BE2C (cell line): ENCODE data around the gene ELAVL2.

Source experiments
- DNase-seq: peaks from one replicate; pipeline ENCODE4 v3.0.0-alpha.2; 2020
- H3K27me3 ChIP-seq: fragments of 250-450 bp; sonication (Bioruptor Pico); 2 replicates; pipeline ENCODE4 v1.5.1; 2020; ENCODE audit warnings: mild to moderate bottlenecking
- H3K36me3 ChIP-seq: fragments of 250-450 bp; sonication (Bioruptor Pico); 2 replicates; pipeline ENCODE4 v1.5.1; 2020; ENCODE audit warnings: mild to moderate bottlenecking
- H3K4me1 ChIP-seq: fragments of 250-450 bp; sonication (Bioruptor Pico); 2 replicates; pipeline ENCODE4 v1.5.1; 2020
- H3K4me3 ChIP-seq: 2 replicates; pipeline ENCODE4 v1.5.1; 2011; ENCODE audit warnings: low read depth, low read length
- H3K9me3 ChIP-seq: fragments of 250-450 bp; sonication (Bioruptor Pico); 2 replicates; pipeline ENCODE4 v1.5.1; 2020
- CTCF ChIP-seq: IDR thresholded peaks from 2 replicates; pipeline ENCODE4 v1.5.1; 2012; ENCODE audit warnings: mild to moderate bottlenecking, low read depth, low read length

The ELAVL2 gene

GRCh38 chr9:23707249-23707648 is 118.8 kb downstream of the ELAVL2 start:
- no peak overlapping the region for H3K4me3 ChIP-seq
- no peak for TF ChIP-seq CTCF
- H3K4me1 ChIP-seq, result no peaks in the 10 kb centered on the region
- no peaks in the 10 kb centered on the region for H3K36me3 ChIP-seq
- DNase-seq, result no peak
- no peaks in the 10 kb centered on the region for H3K27me3 ChIP-seq
- no peaks in the 10 kb centered on the region for H3K9me3 ChIP-seq

DNA sequence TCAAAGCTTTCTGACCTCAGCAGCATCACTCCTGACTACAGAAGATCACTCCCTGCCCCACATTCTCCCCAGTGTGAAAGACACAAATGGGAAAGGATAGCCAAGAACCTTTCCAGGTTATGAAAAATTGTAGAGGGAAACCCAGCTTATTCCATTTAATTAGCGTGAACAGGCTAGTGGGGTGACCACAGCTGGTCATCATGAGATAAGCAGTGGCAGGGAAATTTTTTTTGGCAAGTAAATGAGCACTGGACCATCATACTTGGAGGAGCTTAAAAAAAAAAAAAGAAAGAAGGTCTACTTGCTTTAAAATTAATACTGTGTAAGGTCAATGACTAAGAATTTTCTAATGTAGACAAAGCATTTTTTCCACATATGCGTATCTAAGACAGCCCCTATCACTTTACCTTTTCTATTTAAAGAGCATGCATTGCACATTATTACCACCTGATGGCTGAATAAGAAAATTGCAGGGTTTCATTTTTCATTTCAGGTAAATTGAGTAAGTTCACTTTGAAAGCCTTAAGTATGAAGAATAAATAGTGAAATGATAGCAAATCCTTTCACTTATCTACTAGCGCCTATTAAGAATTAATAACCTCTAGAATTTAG is 123.6 kb downstream of the ELAVL2 start:
- H3K9me3 ChIP-seq, result no peaks in the 10 kb centered on the region
- no peak for DNase-seq
- H3K4me1 ChIP-seq, result no peaks in the 10 kb centered on the region
- H3K36me3 ChIP-seq, result no peaks in the 10 kb centered on the region
- no peak for TF ChIP-seq CTCF
- no peaks in the 10 kb centered on the region for H3K27me3 ChIP-seq
- H3K4me3 ChIP-seq, result no peak overlapping the region

DNA sequence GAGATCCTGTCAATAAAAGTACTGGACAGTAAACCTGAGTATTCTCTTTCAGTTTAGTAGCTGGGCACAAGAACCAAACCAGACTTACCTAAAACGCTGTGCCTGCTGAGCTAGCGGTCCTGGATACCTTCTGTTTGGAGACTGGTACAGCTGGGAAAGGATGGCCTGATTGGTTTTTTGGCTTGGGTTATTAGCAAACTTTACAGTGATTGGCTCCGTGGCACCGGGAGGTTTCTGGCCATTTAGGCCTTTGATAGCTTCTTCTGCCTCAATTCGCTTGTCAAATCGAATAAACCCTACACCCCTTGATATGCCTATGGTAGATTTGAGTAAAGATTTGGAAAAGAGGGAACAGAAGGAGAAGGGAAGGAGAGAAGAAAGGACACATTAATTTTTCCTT is 124.7 kb downstream of the ELAVL2 start:
- DNase-seq, result no peak
- Histone ChIP-seq H3K4me1 (no peaks in the 10 kb centered on the region), H3K9me3 (no peaks in the 10 kb centered on the region), H3K36me3 (no peaks in the 10 kb centered on the region), H3K27me3 (no peaks in the 10 kb centered on the region), H3K4me3 (no peak overlapping the region)
- no peak for TF ChIP-seq CTCF

GRCh38 chr9:23700359-23700758 is 125.7 kb downstream of the ELAVL2 start:
- no peaks in the 10 kb centered on the region for H3K27me3 ChIP-seq
- no peaks in the 10 kb centered on the region for H3K4me1 ChIP-seq
- TF ChIP-seq CTCF, result no peak

GRCh38 chr9:23698161-23698560 is 127.9 kb downstream of the ELAVL2 start:
- no peaks in the 10 kb centered on the region for H3K9me3 ChIP-seq
- no peaks in the 10 kb centered on the region for H3K4me1 ChIP-seq
- no peak for TF ChIP-seq CTCF
- H3K36me3 ChIP-seq, result no peaks in the 10 kb centered on the region
- no peaks in the 10 kb centered on the region for H3K27me3 ChIP-seq
- no peak for DNase-seq
- H3K4me3 ChIP-seq, result no peak overlapping the region

More at GRCh38 chr9:23700359-23700758, 125.7 kb downstream of the ELAVL2 start:
- Histone ChIP-seq H3K36me3 (no peaks in the 10 kb centered on the region), H3K9me3 (no peaks in the 10 kb centered on the region), H3K4me3 (no peak overlapping the region)
- no peak for DNase-seq

DNA sequence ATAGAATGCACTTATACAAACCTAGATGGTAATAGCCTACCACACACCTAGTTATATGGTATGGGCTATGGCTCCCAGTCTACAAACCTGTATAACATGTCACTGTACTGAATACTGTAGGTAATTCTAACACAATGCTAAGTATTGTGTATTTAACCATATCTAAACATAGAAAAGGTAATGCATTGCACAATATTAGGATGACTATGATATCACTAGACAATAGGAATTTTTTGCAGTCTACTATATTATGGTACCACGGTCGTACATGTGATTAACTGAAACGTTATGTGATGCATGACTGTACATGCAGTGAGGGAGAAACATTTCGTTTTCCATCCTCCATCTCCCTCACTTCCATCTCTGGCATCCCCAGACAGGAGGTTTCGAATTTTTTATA is 130.5 kb downstream of the ELAVL2 start:
- no peak for TF ChIP-seq CTCF
- Histone ChIP-seq H3K27me3 (no peaks in the 10 kb centered on the region), H3K4me1 (no peaks in the 10 kb centered on the region), H3K4me3 (no peak overlapping the region), H3K9me3 (no peaks in the 10 kb centered on the region), H3K36me3 (no peaks in the 10 kb centered on the region)
- DNase-seq, result no peak
